Esophagus muscularis mucosa (tissue), 4 donors: ENCODE measurements around the gene ALG8. TPM values are rescaled to one million over a fixed set of nuclear protein-coding genes. Genes with fewer than 3 reads are reported as not detected.

Experiments
- DNase-seq: peaks from one replicate; pipeline ENCODE4 v3.0.0-alpha.2; 2017; ENCODE audit errors: extremely low spot score
- H3K27ac ChIP-seq, 4 donors: fragments of 200-600 bp; sonication (generic); replicated peaks in 1 of 4; 1 replicate in 3 of 4; 2 replicates in 1 of 4; pipeline ENCODE4 v1.5.1; 2016 to 2019; ENCODE audit warnings: mild to moderate bottlenecking in 1 of 4
- H3K27me3 ChIP-seq, 4 donors: fragments of 200-600 bp; sonication (generic); one replicate each; pipeline versions ENCODE4 v1.5.1 to v1.6.0; 2016 to 2019
- H3K36me3 ChIP-seq, 4 donors: fragments of 200-600 bp; sonication (generic); one replicate each; pipeline ENCODE4 v1.5.1; 2016 to 2019
- H3K4me1 ChIP-seq, 4 donors: fragments of 200-600 bp; sonication (generic); one replicate each; pipeline ENCODE4 v1.5.1; 2016 to 2019
- H3K4me3 ChIP-seq, 4 donors: fragments of 200-600 bp; sonication (generic); 1 replicate in 2 of 4; 2 replicates in 2 of 4; pipeline ENCODE4 v1.5.1; 2016 to 2019; ENCODE audit warnings: mild to moderate bottlenecking in 4 of 4, moderate library complexity in 1 of 4
- H3K9me3 ChIP-seq, 4 donors: fragments of 200-600 bp; sonication (generic); 1 replicate in 3 of 4; 2 replicates in 1 of 4; pipeline ENCODE4 v1.5.1; 2016 to 2019
- EP300 ChIP-seq: sonication (generic); formaldehyde crosslinking; IDR thresholded peaks from one replicate; pipeline ENCODE4 v1.6.1; 2017; ENCODE audit warnings: antibody characterized with exemption
- POLR2A ChIP-seq: fragments of 450-650 bp; IDR thresholded peaks from one replicate; pipeline ENCODE4 v1.6.1; 2017; ENCODE audit warnings: antibody characterized with exemption, moderate library complexity, mild to moderate bottlenecking, low read depth
- POLR2AphosphoS5 ChIP-seq, 2 donors: sonication (generic); formaldehyde crosslinking; IDR thresholded peaks; one replicate each; pipeline ENCODE4 v1.6.1; 2017; ENCODE audit warnings: antibody characterized with exemption in 2 of 2
- WGBS: methylation state at CpG from one replicate; pipeline ENCODE4 v1.1.5; 2018; 5-methylcytosine and 5-hydroxymethylcytosine counted together
- intact Hi-C: fragments of 100-400 bp; cut with DNase I; formaldehyde crosslinking; loops from one replicate; pipeline ENCODE4 v1.15.1; 2023
- total RNA-seq, 4 donors: library from RNA; depleted of rRNA; stranded (reverse); fragments of >200 nt; gene quantifications; one replicate each; pipeline versions ENCODE4 v1.1.0 to v1.2.1, GENCODE V29; 2016
- TF ChIP-seq, protein P1 (sequence below), 3 experiments: fragments of 200-600 bp in 2 of 3; fragments of 450-650 bp in 1 of 3; sonication (generic) in 2 of 3; IDR thresholded peaks; one replicate each; pipeline ENCODE4 v1.5.1; 2017 to 2019; ENCODE audit warnings: antibody characterized with exemption in 3 of 3, mild to moderate bottlenecking in 2 of 3, moderate library complexity in 1 of 3

Gene ALG8
- total RNA-seq, 4 donors from 2014 or later = 11.2 to 21.6 (median 15.7) TPM

DNA sequence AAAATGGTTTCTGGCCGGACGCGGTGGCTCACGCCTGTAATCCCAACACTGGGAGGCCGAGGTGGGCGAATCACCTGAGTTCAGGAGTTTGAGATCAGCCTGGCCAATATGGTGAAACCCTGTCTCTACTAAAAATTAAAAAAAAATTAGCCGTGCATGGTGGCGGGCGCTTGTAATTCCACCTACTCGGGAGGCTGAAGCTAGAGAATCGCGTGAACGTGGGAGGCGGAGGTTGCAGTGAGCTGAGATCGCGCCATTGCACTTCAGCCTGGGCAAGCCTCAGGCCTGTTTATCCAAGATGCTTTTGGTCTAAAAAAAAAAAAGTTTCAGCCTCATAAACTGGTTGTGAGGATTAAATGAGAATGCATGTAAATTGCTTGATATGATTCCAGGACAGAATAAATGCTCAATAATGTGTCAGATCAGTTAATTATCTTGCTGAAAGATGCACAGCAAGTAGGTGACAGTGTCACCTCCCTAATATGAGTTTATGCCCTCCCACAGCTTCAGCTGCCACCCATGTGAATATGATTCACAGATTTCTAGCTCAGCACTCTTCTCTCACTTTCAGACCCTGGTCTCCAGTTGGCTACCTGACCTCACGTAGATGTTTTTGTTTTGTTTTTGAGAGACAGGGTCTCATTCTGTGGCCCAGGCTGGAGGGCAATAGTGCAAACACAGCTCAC is 1.1 kb upstream of the ALG8 start:
- intact Hi-C loops = no loop called here
- 68% methylated on average over 17 of the region's 17 CpGs for WGBS
- no peak for DNase-seq
- H3K4me3 ChIP-seq = peak overlapping the region; percentile 68 to 83 (median 72)
- H3K36me3 ChIP-seq = peaks cover 0 to 7% (median under 1%) of the 10 kb centered on the region in 4 donors
- no peak overlapping the region for H3K27ac ChIP-seq
- TF ChIP-seq EP300 = no peak
- no peak for TF ChIP-seq POLR2AphosphoS5 (IDR thresholded peaks at IDR 0.05)
- TF ChIP-seq, protein P1, sequence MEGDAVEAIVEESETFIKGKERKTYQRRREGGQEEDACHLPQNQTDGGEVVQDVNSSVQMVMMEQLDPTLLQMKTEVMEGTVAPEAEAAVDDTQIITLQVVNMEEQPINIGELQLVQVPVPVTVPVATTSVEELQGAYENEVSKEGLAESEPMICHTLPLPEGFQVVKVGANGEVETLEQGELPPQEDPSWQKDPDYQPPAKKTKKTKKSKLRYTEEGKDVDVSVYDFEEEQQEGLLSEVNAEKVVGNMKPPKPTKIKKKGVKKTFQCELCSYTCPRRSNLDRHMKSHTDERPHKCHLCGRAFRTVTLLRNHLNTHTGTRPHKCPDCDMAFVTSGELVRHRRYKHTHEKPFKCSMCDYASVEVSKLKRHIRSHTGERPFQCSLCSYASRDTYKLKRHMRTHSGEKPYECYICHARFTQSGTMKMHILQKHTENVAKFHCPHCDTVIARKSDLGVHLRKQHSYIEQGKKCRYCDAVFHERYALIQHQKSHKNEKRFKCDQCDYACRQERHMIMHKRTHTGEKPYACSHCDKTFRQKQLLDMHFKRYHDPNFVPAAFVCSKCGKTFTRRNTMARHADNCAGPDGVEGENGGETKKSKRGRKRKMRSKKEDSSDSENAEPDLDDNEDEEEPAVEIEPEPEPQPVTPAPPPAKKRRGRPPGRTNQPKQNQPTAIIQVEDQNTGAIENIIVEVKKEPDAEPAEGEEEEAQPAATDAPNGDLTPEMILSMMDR (IDR thresholded peaks at IDR 0.05) = no peak
- TF ChIP-seq POLR2A = no peak
- peaks cover 7 to 22% (median 16%) of the 10 kb centered on the region in 4 donors for H3K4me1 ChIP-seq
- H3K9me3 ChIP-seq = no peaks in the 10 kb centered on the region
- H3K27me3 ChIP-seq = no peaks in the 10 kb centered on the region

DNA sequence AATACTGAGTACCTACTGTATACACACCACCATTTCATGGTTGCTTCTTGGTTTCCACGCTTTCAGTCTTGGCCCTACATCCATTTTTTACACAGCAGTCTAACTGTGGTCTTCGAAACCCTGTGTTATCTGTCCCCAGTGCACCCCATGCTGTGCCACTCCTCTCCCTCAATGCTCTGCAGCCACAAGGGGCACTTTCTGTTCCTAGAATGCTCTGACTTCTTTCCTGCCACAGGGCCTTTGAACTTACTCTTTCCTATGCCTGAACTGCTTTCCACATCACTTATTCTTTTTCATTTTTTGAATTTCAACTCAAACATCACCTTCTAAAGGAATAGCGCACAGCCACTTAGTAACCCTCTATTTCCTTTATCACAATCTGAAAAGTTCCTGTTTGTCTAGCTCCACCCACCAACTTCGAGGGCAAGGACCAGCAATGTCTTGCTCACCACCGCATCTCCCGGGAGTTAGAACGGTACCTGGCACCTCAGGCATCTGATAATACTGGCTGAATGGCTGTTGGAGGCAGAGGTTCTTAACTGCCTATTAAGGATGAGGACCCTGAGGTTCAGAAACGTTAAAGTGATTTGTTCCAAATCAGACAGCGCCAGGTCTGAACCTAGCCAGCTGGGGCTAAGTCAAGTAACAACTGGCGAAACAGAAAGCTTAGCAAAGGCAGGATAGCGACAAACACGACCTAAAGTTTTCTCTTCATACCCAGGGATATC is 568 bp downstream of the ALG8 start:
- H3K27ac ChIP-seq = peak overlapping the region; percentile 66 to 81 (median 74)
- no peak for DNase-seq
- H3K36me3 ChIP-seq = peaks cover 0 to 11% (median 7%) of the 10 kb centered on the region in 4 donors
- H3K4me3 ChIP-seq = peak overlapping the region; percentile 68 to 83 (median 72)
- intact Hi-C loops = loop anchor here (5.0 kb wide), 1 partner anchor 278 kb away; the partner anchor contains the start of gene GAB2
- 20% methylated on average over 12 of the region's 12 CpGs for WGBS
- H3K4me1 ChIP-seq = peaks cover 7 to 22% (median 16%) of the 10 kb centered on the region in 4 donors
- H3K27me3 ChIP-seq = no peaks in the 10 kb centered on the region
- TF ChIP-seq, protein P1 (IDR thresholded peaks at IDR 0.05) = no peak
- TF ChIP-seq EP300 (no peak), POLR2A (no peak), POLR2AphosphoS5 (IDR thresholded peaks at IDR 0.05) (no peak)
- H3K9me3 ChIP-seq = no peaks in the 10 kb centered on the region

DNA sequence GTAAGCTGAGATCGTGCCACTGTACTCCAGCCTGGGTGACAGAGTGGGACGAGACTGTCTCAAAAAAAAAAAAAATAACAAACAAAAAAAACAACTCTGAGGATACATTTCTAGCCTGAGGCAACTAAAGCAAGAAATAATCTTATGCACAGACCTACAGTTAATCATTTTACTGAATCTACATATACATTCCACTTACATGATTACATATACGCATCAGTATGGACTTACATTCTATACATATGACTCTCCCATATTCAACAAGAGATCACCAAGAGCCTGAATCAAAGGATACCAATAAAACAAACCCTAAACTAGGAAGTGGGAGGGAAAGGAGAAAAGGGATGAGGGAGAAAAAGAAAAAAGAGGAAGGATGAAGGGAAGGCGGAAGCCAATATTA is 1.1 kb downstream of the ALG8 start:
- WGBS = 93% methylated on average over 4 of the region's 4 CpGs

DNA sequence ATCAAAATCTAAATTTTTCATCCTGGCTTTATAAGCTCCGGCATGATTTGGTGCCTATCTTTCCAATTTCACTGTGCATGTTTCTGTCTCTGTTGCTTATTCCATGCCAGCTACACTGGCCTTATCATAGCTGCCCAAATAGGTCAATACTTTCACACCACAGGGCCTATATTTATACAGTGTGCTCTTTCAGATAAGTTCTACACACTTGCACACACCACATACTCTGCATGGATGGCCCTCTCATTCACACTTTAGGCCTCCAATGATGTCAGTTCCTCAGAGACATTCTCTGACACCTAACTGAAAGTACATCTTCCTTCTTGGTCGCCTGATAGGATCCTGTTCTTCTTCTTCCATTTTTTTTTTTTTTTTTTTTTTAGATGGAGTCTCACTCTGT is 7.0 kb downstream of the ALG8 start:
- no peak overlapping the region for H3K27ac ChIP-seq
- WGBS = 62% methylated on average over 2 of the region's 2 CpGs
- no peaks in the 10 kb centered on the region for H3K27me3 ChIP-seq
- no peak for TF ChIP-seq POLR2AphosphoS5 (IDR thresholded peaks at IDR 0.05)
- TF ChIP-seq EP300 = no peak
- H3K4me3 ChIP-seq = no peak overlapping the region
- no peaks in the 10 kb centered on the region for H3K9me3 ChIP-seq
- H3K36me3 ChIP-seq = peaks cover 0 to 11% (median 7%) of the 10 kb centered on the region in 4 donors
- intact Hi-C loops = no loop called here
- H3K4me1 ChIP-seq = no peaks in the 10 kb centered on the region
- DNase-seq = no peak

More for the DNA sequence above, 1.1 kb downstream of the ALG8 start:
- no peak for TF ChIP-seq POLR2AphosphoS5 (IDR thresholded peaks at IDR 0.05)
- no peak for TF ChIP-seq POLR2A
- no peak for TF ChIP-seq EP300
- TF ChIP-seq, protein P1 (IDR thresholded peaks at IDR 0.05) = no peak
- H3K4me3 ChIP-seq = peak overlapping the region in 1 of 4 donors; percentile 75
- intact Hi-C loops = loop anchor here (5.0 kb wide), 1 partner anchor 279 kb away; the partner anchor contains the start of gene GAB2
- peaks cover 0 to 11% (median 7%) of the 10 kb centered on the region in 4 donors for H3K36me3 ChIP-seq
- H3K9me3 ChIP-seq = no peaks in the 10 kb centered on the region
- no peak for DNase-seq
- peaks cover 7 to 22% (median 16%) of the 10 kb centered on the region in 4 donors for H3K4me1 ChIP-seq
- no peaks in the 10 kb centered on the region for H3K27me3 ChIP-seq
- H3K27ac ChIP-seq = no peak overlapping the region

DNA sequence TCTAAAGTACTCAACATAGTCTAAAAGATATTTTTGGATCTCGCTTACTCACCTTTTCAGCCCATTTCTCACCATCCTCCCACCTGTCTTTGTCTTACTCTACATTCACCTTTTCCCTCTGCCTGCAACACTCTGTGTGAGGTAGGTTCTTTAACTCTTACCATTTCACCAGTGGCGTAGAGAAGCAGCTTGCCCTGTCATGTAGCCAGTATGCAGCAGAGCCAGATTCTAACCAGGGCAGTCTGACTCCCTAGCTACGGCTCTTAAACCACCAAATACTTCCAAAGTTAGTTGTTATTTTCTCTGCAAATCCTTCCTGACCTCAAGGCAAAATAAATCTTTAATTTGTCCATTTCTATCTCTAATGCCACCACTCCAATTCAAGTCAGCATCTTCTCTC is 7.5 kb downstream of the ALG8 start:
- Histone ChIP-seq H3K4me3 (no peak overlapping the region), H3K4me1 (no peaks in the 10 kb centered on the region), H3K9me3 (no peaks in the 10 kb centered on the region), H3K27me3 (no peaks in the 10 kb centered on the region), H3K27ac (no peak overlapping the region), H3K36me3 (peaks cover 0 to 11% (median 7%) of the 10 kb centered on the region in 4 donors)
- TF ChIP-seq EP300 (no peak), POLR2A (no peak), POLR2AphosphoS5 (IDR thresholded peaks at IDR 0.05) (no peak)
- TF ChIP-seq, protein P1 (IDR thresholded peaks at IDR 0.05) = no peak
- DNase-seq = no peak
- intact Hi-C loops = no loop called here
- 60% methylated on average over 3 of the region's 3 CpGs for WGBS
